Measurements from ENCODE around the gene ACTG2. TPM values are rescaled to one million over a fixed set of nuclear protein-coding genes. Genes with fewer than 3 reads are reported as not detected.

Gene ACTG2
- total and polyA plus RNA-seq, 7 donors: 0.44 to 4.0 (median 2.7) TPM

- H3K4me1 ChIP-seq: peaks cover 21% of the 10 kb centered on the region
- H3K36me3 ChIP-seq (ENCODE audit: insufficient read depth in 1 of 2, low read depth in 1 of 2): no peaks in the 10 kb centered on the region
- H3K27ac ChIP-seq: no peak overlapping the region
- WGBS, 3 donors: 82 to 85% (median 84%) methylated on average over 7 of the region's 7 CpGs
- no peak overlapping the region for H3K4me3 ChIP-seq
- TF ChIP-seq CTCF (IDR thresholded peaks at IDR 0.05): no peak
- no peaks in the 10 kb centered on the region for H3K9me3 ChIP-seq
- DNase-seq: no peak
- intact Hi-C loops (cut with DNase I): loop anchor here (5.0 to 10.0 kb wide), 3 partner anchors 57 to 220 kb away; partner anchors contain the start of genes BOLA3 (in 1 of the 2), STAMBP (in 1 of the 2) and TET3 (in 1 of the 2)
- H3K27me3 ChIP-seq (ENCODE audit: insufficient read depth in 3 of 3, low read length in 2 of 3): peaks cover 0 to 5% (median 0%) of the 10 kb centered on the region in 3 donors
- ATAC-seq: no peak
These were observed 32.4 kb downstream of the ACTG2 start for GRCh38 chr2:73925033-73925704.

- Histone ChIP-seq H3K9me3 (no peaks in the 10 kb centered on the region), H3K4me1 (peaks cover 21% of the 10 kb centered on the region), H3K27ac (peak overlapping the region; percentile 94), H3K4me3 (peak overlapping the region; percentile 94), H3K27me3 (ENCODE audit: insufficient read depth in 3 of 3, low read length in 2 of 3) (no peaks in the 10 kb centered on the region), H3K36me3 (ENCODE audit: insufficient read depth in 1 of 2, low read depth in 1 of 2) (no peaks in the 10 kb centered on the region)
- TF ChIP-seq CTCF (IDR thresholded peaks at IDR 0.05): no peak
- 76 to 84% (median 80%) methylated on average over 13 of the region's 13 CpGs for WGBS, 3 donors
- DNase-seq (no peak), ATAC-seq (no peak)
- intact Hi-C loops (cut with DNase I): loop anchor here (5.0 to 10.0 kb wide), 3 partner anchors 56 to 219 kb away; partner anchors contain the start of genes BOLA3 (in 1 of the 2), STAMBP (in 1 of the 2) and TET3 (in 1 of the 2)
These were observed 33.2 kb downstream of the ACTG2 start for GRCh38 chr2:73925853-73926492.

GRCh38 chr2:73926493-73927327, 33.9 kb downstream of the ACTG2 start, which contains the start of gene DGUOK:
TSS of gene DGUOK (plus strand) at chr2:73926880. CDS start at chr2:73926911, 31 bp downstream.
- no peaks in the 10 kb centered on the region for H3K36me3 ChIP-seq (ENCODE audit: insufficient read depth in 1 of 2, low read depth in 1 of 2)
- 0 to 1% (median 1%) methylated on average over 49 to 50 of the region's 50 CpGs for WGBS, 3 donors
- H3K4me3 ChIP-seq: peak within 1 kb of the TSS; percentile 94
- peak; percentile 97 to 98 for DNase-seq
- peak within 1 kb of the TSS; percentile 94 for H3K27ac ChIP-seq
- no peaks in the 10 kb centered on the region for H3K27me3 ChIP-seq (ENCODE audit: insufficient read depth in 3 of 3, low read length in 2 of 3)
- ATAC-seq: peak; percentile 100
- H3K4me1 ChIP-seq: peaks cover 21% of the 10 kb centered on the region
- TF ChIP-seq CTCF (IDR thresholded peaks at IDR 0.05): no peak
- intact Hi-C loops (cut with DNase I): loop anchor here (5.0 to 10.0 kb wide), 3 partner anchors 56 to 218 kb away; partner anchors contain the start of genes BOLA3 (in 1 of the 2), STAMBP (in 1 of the 2) and TET3 (in 1 of the 2)
- no peaks in the 10 kb centered on the region for H3K9me3 ChIP-seq

- TF ChIP-seq CTCF (IDR thresholded peaks at IDR 0.05): no peak
- Histone ChIP-seq H3K9me3 (no peaks in the 10 kb centered on the region), H3K4me3 (peak overlapping the region; percentile 94), H3K4me1 (peaks cover 25% of the 10 kb centered on the region), H3K27me3 (ENCODE audit: insufficient read depth in 3 of 3, low read length in 2 of 3) (no peaks in the 10 kb centered on the region), H3K36me3 (ENCODE audit: insufficient read depth in 1 of 2, low read depth in 1 of 2) (peaks cover 0 to under 1% of the 10 kb centered on the region in 2 donors), H3K27ac (peak overlapping the region; percentile 94)
- 12 to 16% (median 13%) methylated on average over 6 of the region's 6 CpGs for WGBS, 3 donors
- intact Hi-C loops (cut with DNase I): loop anchor here (5.0 to 10.0 kb wide), 3 partner anchors 55 to 217 kb away; partner anchors contain the start of genes BOLA3 (in 1 of the 2), STAMBP (in 1 of the 2) and TET3 (in 1 of the 2)
- DNase-seq (no peak), ATAC-seq (no peak)
These were observed 34.5 kb downstream of the ACTG2 start for GRCh38 chr2:73927344-73927743.
